Middle frontal gyrus (tissue), 1 donor: ENCODE data around the gene RAPGEF5.

Source experiments
- DNase-seq: peaks from one replicate; pipeline ENCODE4 v3.0.0-alpha.2; 2015; ENCODE audit warnings: low spot score; ENCODE audit errors: extremely low spot score

The RAPGEF5 gene

DNA sequence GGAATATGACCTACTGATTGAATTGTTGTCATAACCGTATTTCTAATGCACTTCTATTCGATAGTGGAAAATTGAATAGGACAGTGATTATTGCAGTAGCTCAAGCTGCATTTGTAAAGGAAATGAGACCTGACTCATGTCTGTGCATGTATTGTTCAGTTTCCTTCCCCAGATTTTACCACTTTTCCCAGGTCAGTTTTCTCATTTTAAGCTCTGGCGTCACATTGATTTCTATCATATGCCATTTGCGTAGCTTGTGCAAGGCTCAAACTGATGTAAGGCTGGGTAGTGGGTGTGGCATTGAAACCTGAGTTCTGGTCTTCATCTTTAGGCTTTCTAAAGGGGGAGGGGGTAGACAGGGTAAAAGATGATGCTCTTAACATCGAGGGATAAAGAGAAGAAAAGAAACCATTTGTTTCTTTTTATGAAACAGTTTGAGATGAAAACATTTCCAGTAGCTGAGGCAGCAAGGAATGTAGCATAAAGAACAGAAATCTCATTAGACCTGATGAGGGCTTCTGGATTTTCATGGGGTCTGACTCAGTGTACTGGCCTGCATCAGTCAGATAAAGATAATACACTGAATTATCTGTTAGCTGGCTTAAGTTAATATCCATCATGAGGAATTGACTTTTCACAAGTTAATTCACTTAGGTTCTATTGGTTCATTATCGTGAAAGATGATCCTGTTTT, 229.0 kb downstream of the RAPGEF5 start:
- no peak for DNase-seq

DNA sequence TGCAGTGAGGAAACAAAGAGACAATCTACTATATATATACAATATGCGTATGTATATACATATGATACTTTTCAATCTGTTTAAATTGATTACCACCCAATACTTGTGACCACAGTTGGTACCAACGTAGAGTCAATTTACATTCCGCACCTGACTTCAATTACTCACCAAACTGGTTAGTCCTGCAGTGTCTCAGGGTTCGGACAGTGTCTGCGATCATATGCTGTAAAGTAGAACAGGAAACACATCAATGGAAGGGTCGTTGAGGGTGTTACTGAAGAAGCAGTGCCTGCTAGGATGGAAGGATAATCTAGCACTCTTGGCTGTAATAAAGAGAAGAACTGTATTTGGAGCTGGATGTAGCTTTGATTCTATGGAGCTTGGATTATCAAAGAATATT, 231.5 kb downstream of the RAPGEF5 start:
- DNase-seq = no peak

DNA sequence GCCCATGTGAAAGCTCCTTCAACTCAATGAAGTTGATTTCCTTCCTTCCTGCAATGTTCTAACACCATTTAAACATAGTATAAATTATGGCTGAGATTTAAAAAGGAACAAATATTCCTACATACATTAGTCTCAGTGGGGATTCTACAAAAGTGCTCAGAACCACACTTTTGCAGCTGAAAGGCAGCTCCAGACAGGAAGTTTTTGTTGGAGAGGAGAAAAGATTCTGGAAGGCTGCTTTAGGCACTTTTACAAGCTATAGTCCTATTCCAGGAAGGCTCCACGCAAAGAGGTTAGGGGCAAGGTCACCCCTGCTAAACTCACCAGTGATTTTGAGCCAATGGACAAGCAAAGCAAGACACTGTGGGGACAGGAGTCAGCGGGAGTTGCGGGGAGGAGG, 232.0 kb downstream of the RAPGEF5 start:
- DNase-seq = no peak

DNA sequence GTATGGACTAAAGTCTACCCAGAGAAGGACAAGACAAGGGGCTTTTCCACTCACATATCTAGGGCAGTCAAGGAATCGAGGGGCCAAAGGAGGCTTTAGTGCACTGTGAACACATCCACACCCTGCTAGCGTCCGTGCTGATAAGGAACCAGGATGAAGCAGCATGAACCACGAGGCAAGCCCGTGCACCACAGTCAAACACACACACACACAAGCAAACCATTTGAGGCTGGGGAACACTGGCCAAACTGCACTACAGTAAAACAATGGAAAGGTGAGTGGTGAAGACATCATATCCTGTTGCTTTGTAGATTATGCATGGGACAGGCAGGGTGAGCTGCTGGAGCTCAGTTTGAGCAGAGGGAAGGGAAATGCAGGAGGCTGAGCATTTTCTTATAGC, 233.8 kb downstream of the RAPGEF5 start:
- DNase-seq = no peak

DNA sequence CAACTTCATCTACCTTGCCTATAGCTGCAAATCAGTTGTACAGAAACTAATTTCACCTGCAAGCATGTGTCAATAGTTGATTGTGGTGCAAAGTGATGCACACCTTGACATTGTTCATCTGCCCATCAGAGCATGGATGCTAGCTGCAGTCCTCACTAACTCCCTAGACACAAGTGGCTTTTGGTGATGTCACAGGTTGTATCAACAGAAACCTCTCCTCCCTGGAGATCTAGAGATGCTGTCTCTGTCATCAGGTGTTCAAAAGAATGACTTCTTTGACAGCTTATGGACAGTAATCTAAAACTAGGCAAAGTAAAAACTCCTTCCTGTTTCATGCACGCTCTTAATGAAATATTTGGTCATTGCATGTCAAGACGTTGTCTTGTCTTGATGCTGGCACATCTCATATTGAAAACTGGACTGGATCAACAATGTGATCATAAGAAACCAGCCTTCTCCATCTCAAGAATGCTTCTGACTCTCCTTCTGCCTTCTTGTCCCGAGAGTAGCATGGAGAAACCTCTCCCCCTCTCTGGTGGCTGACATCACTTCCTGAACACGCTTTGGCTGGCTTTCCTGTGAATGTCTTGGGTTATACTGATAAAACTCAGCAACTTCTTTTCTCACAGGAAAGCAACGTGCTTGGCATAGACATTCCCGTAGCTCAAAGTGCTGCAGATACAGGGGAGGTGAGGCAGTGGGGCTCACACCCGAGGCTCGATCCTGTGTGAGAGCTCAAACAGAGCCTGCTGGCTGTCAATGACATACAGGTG, 235.1 kb downstream of the RAPGEF5 start:
- no peak for DNase-seq

DNA sequence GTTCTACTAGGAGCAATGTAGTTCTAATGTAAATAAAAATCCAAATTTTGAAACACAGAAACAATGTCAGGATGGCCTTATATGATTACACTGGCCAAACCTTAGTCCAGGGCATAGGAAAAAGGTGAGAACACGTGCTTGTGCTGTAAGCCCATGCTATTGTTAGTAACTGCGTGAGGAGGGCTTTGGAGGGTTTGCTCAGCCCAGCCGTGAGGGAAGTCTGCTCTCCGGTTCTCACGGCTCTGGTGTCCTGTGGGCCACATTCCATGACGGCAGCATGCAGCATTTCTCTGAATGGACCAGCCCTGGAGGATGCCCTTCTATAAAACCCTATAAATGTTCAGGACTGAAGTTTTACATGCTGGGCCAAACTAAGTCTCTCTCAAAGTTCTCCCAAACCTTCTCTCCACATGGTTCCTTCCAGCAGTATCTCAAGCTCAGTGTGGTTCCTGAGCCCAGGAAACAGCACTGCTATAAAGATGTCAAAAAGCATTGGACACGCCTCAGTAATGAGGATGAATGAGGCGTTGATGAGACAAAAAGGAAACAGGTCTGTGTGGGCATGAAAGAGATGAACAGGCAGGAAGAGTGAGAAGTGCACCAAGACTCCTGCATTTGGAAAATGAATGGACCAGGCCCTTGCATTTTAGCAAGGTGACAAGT, 236.4 kb downstream of the RAPGEF5 start:
- DNase-seq = no peak

DNA sequence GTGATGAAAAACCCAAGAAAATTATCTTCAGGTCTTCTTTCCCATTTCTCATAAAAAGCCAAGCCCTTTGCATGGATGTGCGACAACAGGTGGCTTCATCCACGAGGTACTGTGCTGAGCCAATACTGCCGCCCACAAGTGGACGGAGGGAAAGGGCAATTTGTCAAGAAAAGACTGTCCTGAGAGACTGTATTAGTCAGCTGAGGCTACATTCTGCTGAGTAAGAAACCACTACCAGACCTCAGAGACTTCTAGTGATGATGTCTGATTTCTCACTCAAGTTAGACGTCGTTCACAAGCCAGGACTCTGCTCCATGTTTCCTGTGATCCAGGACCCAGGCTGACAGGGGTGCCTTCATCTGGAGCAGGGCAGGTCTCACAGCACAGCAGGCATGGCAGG, 239.7 kb downstream of the RAPGEF5 start:
- DNase-seq = no peak

DNA sequence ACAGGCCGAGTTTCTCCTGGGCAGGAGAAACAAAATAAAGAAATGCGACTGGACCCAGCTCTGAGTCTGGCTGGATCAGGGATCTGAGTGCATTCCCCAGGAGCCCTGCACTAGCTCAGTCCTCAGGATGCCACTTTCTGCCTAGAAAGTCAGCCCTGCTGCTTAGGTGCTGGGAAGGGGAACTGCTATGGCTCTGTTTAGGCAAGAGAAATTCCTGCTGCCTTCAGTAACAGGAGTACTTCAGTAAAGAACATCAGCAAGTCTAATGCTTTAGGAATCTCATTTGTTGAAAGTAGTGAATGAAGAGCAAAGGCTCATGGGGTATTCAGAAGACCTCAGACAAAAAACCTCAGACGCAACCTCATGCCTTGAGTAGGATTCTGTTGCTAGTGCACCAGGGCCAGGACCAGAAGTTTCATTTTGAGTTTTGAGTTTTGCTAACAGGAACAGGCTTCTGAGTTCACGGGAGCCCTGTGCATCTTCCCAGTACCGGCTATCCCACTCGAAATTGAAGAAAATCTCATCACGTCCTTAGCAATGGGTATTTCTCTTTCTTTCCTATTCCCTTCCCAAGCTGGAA, 240.4 kb downstream of the RAPGEF5 start:
- no peak for DNase-seq

DNA sequence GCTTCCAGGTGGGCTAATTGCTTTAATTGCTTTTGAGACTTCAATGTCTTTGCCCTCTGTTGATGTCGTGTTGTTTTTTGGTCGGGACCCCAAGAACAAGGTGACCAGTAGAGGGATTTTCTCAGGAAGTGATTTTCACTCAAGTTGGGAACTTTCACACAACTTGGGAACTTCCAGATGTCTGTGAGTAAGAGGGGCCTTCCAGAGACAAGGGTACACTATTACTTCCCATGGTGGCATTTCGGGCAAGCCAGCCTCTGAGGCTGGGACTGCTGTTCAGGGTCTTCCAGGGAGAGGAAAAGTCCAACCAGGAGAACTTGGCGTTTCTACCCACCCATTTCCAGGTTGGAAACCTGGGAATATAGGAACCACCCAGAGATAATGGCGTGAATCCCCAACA, 241.3 kb downstream of the RAPGEF5 start:
- DNase-seq = no peak

DNA sequence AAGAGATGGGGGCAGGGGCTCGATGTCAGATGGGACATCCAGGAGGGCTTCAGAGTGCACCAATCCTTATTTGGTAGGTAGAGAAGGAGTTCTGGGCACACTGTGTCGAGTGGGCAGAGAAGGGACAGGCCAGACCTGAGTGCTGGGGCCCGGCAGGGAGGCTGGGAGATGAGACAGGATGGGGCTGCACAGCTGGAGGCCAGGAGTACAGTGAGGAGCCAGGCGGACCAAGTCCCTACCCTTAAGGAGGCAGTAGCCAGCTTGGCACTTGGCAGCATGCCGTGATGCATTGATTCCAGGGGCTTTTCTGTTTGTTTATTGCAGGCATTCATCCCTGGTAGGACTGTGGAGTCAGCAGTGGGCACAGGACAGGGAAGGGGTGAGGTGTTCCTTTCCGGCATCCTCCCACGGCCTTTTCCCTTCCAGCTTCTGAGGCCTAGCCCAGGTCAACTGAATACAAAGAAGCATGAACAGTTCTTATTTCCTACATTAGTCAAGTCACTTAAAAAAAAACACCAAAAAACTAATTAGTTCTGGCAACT, 242.4 kb downstream of the RAPGEF5 start:
- no peak for DNase-seq

DNA sequence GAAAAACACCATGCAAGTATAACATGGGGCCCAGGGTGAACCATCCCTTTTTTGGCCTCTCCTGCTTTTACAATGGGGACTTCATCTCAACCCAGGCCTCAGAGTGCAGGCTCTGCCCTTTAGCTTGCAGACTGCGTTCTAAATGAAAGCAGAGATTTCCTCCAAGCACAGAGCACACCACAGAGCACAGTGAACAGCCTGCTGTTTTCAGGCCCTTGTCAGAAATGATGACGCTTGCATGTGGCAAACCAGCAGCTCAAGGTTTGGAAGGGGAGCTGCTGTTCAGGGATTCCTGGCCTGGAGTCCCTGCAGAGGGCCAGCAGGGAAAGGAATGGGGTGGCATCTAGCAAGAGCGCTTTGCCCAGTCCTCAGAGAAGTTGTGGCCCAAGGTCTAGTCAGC, 243.9 kb downstream of the RAPGEF5 start:
- no peak for DNase-seq

DNA sequence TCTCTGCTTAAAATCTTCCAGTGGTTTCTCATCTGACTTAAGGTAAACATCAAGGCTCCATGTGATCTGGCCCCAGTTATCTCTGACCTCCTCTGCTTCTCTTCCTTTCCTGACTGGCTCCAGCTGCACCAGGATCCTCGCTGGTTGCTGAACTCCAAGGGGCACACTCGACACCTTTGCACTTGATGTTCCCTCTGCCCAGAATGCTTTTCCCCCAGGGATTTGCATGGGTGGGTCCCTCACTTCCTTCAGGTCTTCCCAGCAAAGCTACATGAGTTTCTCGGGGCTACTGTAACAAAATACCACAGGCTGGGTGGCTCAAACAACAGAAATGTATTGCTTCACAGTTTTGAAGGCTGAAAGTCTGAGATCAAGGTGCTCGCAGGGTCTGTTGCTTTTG, 245.3 kb downstream of the RAPGEF5 start:
- DNase-seq = no peak

DNA sequence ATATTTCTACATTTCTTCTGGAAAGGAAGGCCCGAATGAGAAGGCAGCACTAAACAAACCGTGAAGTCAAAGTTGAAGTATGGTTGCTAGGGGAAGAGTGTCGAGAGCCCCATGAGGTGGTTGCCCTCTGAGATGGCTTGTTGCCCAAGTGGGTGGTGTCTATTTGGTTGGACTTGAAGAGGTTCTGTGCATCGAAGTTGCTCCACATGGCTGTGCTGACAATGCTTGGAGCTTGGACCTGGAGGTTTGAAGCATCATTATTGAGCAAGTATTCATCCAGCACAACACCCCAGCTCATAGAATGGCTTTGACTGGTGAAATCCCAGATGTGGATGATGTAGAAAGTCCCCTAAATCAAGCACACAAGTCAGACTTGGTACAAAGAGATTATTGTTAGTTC, 246.1 kb downstream of the RAPGEF5 start:
- no peak for DNase-seq

DNA sequence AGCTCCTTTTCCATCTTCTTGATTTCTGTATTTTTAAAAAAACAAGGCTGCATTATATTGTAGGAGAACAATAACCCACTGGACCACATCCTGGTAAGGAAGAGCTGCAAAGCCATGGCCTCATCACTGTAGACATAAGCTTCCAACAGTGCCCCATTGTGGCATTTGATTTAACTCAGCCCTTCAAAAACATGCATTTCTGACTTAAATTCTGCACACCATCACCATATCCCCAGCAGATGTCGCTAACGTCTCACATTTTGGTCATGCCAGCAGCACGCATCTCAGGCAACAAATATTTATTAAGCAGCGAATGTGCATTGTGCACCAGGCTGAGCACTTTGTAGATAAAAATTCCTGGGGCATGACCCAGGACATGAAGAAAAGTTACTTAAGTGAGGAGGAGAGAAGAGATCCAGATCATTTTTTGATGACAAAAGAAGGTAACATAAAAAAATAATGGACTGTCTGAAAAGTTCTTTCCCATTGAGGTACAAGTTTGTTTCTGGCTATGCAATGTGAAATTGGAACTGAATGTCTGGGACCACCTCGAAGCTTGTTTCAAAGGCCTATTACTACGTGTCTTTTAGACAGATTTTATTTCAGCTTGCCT, 246.6 kb downstream of the RAPGEF5 start:
- DNase-seq = peak; percentile 90

DNA sequence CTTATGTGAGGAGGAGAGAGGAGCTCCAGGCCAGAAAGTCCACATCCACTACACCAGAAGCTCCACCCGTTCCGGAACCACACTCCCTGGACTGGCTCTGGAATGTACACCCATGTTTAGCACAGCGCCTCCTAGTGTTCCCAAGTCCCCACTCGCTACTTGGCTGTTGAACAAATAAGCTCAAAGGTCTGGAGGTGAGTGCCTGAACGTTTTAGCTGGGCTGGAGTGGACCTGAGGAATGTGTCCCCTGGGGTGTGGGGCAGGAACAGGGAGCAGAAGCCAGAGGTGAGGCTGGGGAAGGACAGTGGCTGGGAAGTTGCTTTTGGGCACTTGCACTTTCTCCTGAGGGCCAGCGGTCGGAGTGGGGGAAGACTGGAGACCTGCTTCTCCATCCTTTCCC, 247.2 kb downstream of the RAPGEF5 start:
- peak; percentile 39 for DNase-seq

DNA sequence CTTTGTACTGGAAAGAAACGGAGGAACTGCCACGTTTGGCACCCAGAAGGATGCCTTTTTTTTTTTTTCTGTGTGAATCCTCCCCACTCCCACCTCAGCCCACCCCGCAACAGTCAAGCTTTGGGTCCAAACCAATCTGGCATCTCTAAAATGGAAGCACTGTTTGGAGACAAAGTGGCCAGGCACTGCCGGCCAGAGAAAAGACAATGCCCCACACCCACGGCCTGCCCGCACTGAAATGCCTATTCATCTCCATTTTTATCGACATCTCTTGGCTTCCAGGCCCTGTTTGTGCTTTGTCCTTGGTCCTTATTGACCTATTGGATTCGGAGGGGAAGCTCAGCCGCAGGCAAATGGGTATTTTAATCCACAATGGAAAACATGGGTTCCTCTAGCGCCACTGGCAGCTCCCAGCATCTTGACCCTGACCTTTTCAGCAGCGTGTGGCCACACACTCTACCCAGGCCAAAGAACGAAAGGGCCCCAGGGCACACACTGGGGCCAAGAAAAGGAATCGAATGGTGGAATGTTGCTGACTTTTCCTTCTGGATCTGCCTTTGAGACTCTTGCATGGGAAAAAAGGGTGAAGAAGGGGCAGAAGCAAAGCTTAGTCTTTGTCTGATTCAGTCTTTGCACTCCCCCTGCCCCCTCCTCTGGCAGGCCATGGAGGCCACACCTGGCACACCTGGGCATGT, 248.7 kb downstream of the RAPGEF5 start:
- DNase-seq = peak; percentile 72

DNA sequence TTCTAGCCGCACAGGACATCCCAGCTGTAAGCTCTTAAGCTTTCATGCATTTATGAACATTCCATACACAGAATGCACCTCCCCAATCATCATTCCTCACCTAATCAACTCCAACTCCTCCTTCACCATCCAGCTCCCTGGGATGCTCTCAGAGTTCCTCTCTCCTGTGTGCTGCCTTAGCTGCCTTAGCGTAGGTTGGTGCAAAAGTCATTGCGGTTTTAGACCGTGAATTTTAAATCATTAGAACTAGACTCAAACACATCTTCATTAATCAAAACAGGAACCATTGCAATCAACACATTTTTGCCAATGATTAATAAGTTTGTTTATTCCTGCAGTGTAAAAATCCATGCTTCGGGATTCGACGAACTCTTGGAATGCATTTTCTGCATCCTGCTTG, 251.4 kb downstream of the RAPGEF5 start:
- DNase-seq = no peak

DNA sequence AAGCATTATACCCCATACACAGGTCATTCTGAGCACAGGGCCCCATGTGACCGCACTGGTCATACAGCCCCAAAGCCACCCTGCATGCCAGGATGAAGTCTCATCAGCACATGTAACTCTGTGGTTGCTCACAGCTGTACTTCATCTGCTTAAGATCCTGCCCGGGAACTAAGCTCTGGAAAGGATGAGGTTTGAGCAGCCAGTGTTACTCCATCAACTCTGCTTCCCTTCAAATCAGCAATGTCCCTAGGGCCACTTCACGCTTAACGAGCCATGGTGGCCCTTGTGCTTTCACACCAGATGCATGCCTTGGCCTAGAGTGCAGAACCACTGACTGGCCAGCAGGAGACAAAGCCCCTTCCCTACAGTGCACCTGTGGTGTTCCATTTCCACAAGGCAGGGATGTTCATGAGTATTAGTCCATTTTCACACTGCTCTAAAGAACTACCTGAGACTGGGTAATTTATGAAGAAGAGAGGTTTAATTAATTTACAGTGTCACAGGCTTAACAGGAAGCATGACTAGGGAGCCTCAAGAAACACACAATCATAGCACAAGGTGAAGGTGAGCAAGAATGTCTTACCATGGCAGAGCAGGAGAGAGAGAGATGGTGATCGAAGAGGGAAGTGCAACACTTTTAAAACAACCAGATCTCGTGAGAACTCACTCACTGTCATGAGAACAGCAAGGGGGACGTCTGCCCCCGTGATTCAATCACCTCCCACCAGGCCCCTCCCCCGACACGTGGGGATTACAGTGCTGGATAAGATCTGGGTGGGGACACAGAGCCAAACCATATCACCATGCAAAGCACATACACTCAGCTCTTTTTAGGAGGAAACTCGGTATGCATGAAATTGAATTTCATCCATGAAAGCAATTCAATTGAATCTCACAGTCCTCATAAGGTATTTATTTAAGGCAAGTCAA, 262.3 kb downstream of the RAPGEF5 start:
- DNase-seq = no peak

DNA sequence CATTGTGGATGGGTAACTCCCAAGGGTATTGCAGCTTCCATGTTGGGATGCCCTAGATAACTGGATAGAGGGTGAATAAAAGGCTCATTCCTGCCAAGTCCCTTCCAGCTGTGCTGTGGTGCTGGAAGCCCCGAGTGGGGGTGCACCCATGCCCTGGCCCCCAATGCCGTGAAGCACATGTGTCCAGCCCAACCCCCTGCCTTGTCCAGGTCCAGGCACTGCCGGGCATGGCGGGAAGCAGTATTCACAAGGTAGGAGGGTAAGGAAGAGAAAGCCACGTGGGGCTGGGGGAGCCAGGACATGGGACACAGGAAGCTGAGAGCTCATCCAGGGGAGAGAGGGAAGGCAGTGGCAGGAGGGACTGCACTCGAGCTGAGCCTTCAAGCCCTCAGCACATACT, 263.0 kb downstream of the RAPGEF5 start:
- DNase-seq = no peak

DNA sequence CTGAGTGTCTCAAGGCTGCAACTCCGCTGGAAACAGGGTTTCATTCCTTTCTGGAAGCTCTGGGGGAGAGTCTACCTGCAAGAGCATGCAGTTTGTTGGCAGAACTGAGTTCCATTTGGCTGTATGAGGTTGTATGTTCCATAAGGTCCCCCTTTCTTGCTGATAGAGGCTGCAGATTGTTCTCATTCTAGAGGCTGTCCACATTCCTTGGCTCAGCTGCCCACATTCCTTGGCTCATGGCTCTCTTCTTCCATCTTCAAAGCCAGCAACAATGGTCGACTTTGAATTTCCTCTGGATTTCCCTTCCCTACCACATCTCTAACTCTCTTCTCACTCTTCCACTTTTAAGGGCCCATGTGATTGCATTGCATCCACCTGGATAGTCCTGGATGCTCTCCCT, 264.0 kb downstream of the RAPGEF5 start:
- DNase-seq = no peak
